OCI-LY7 (cell line): ENCODE measurements around the gene LIPC. TPM values are rescaled to one million over a fixed set of nuclear protein-coding genes. Genes with fewer than 3 reads are reported as not detected.
A peak's percentile ranks its signal among the peaks of the same experiment; 100 is the strongest.

ENCODE experiments used
- BruUV-seq: library from RNA; stranded (reverse); fragments of 400-500 nt; replicated peaks from 2 replicates; lab custom pipeline; 2021; lab: Mats Ljungman, UMichigan
- CTCF ChIA-PET: fragments of 300-600 bp; sonication (Branson Sonifier 250); formaldehyde crosslinking; loops from one replicate; lab custom pipeline; 2022; ENCODE audit warnings: antibody characterized with exemption; ENCODE audit not compliant: unreplicated experiment; lab: Charles Lee
- POLR2A ChIA-PET: fragments of 300-600 bp; sonication (Branson Sonifier 250); formaldehyde crosslinking; loops from one replicate; lab custom pipeline; 2022; ENCODE audit warnings: antibody characterized with exemption; lab: Charles Lee
- DNase-seq: peaks from one replicate; pipeline ENCODE4 v3.0.0-alpha.2; 2015; ENCODE audit warnings: low spot score
- H2AFZ ChIP-seq: fragments of 200-600 bp; sonication (generic), shearing (Covaris generic); 2 replicates; pipeline ENCODE4 v1.6.1; 2014; ENCODE audit warnings: mild to moderate bottlenecking, antibody characterized with exemption, low read length, moderate library complexity
- H3K27ac ChIP-seq: fragments of 200-600 bp; sonication (generic); 2 replicates; pipeline ENCODE4 v1.5.1; 2014; ENCODE audit warnings: mixed run types, low read depth, mild to moderate bottlenecking, moderate library complexity, low read length, inconsistent platforms; ENCODE audit not compliant: poor library complexity, severe bottlenecking
- H3K36me3 ChIP-seq: fragments of 200-600 bp; sonication (generic); 2 replicates; pipeline ENCODE4 v1.6.1; 2014; ENCODE audit warnings: mild to moderate bottlenecking, antibody characterized with exemption, low read length, moderate library complexity, mixed read lengths; ENCODE audit not compliant: insufficient read depth
- H3K4me1 ChIP-seq: fragments of 200-600 bp; sonication (generic); 2 replicates; pipeline ENCODE4 v1.5.1; 2014; ENCODE audit warnings: mild to moderate bottlenecking, low read length; ENCODE audit not compliant: insufficient read depth, poor library complexity, severe bottlenecking
- H3K4me2 ChIP-seq: fragments of 200-600 bp; sonication (generic); 2 replicates; pipeline ENCODE4 v1.6.1; 2014; ENCODE audit warnings: mild to moderate bottlenecking, low read length
- H3K4me3 ChIP-seq: fragments of 200-600 bp; sonication (generic); 2 replicates; pipeline ENCODE4 v1.5.1; 2014; ENCODE audit warnings: mild to moderate bottlenecking, low read depth, low read length; ENCODE audit not compliant: poor library complexity, severe bottlenecking
- H3K79me2 ChIP-seq: fragments of 200-600 bp; sonication (generic); 2 replicates; pipeline ENCODE4 v1.6.1; 2016; ENCODE audit warnings: low read depth, mild to moderate bottlenecking, low read length, moderate library complexity, mixed read lengths; ENCODE audit not compliant: insufficient read depth
- H3K9me2 ChIP-seq: fragments of 200-600 bp; sonication (generic); 2 replicates; pipeline ENCODE4 v1.6.1; 2016; ENCODE audit warnings: mild to moderate bottlenecking, low read length, mixed read lengths; ENCODE audit not compliant: insufficient read depth
- H3K9me3 ChIP-seq: fragments of 200-600 bp; sonication (generic); 2 replicates; pipeline ENCODE4 v1.6.1; 2014; ENCODE audit warnings: mild to moderate bottlenecking, mixed run types, low read length, mixed read lengths
- H4K20me1 ChIP-seq: fragments of 200-600 bp; sonication (generic); 2 replicates; pipeline ENCODE4 v1.6.1; 2014; ENCODE audit warnings: mild to moderate bottlenecking, antibody characterized with exemption, low read length, moderate library complexity, mixed read lengths; ENCODE audit not compliant: insufficient read depth
- CTCF ChIP-seq: fragments of 200-600 bp; sonication (generic); conservative IDR thresholded peaks from 2 replicates; pipeline ENCODE4 v1.5.1; 2014; ENCODE audit warnings: mild to moderate bottlenecking, antibody characterized with exemption, low read length, moderate library complexity, mixed read lengths
- EZH2phosphoT487 ChIP-seq: fragments of 200-600 bp; sonication (generic); IDR thresholded peaks from 2 replicates; pipeline ENCODE4 v1.6.1; 2018; ENCODE audit warnings: low read depth, borderline replicate concordance, mild to moderate bottlenecking, mixed run types, antibody characterized with exemption, low read length, moderate library complexity, mixed read lengths
- intact Hi-C: fragments of 100-400 bp; cut with micrococcal nuclease; formaldehyde crosslinking; loops from one replicate; pipeline ENCODE4 v1.10.0; 2022; ENCODE audit not compliant: unreplicated experiment
- total RNA-seq, 2 experiments: library from RNA; depleted of rRNA in 1 of 2; stranded (reverse); fragments of >200 nt in 1 of 2; shearing (Covaris generic) in 1 of 2; gene quantifications; 2 replicates each; pipeline ENCODE4 v1.2.3, GENCODE V29; 2014 to 2022

Gene LIPC
- total RNA-seq, 2 experiments from 2014 or later, result 0.50 TPM; not detected in 1

GRCh38 chr15:58409861-58410260, 21.9 kb upstream of the LIPC start:
- peak overlapping the region; percentile 56 for H3K4me3 ChIP-seq
- H3K9me3 ChIP-seq, result no peaks in the 10 kb centered on the region
- ChIA-PET POLR2A (no interaction called here), CTCF (no interaction called here)
- H3K36me3 ChIP-seq, result no peaks in the 10 kb centered on the region
- H3K9me2 ChIP-seq, result no peaks in the 10 kb centered on the region
- H3K4me1 ChIP-seq, result peaks cover 17% of the 10 kb centered on the region
- DNase-seq, result peak; percentile 12
- H4K20me1 ChIP-seq, result no peaks in the 10 kb centered on the region
- no TSS peak for BruUV-seq
- intact Hi-C loops, result no loop called here
- no peak for TF ChIP-seq EZH2phosphoT487
- no peak for TF ChIP-seq CTCF
- H3K79me2 ChIP-seq, result no peaks in the 10 kb centered on the region
- peak overlapping the region; percentile 67 for H3K4me2 ChIP-seq
- peak overlapping the region; percentile 98 for H2AFZ ChIP-seq
- no peak overlapping the region for H3K27ac ChIP-seq

- POLR2A ChIA-PET, result no interaction called here
- Histone ChIP-seq H4K20me1 (no peaks in the 10 kb centered on the region), H3K4me2 (peak overlapping the region; percentile 67), H3K4me1 (peaks cover 17% of the 10 kb centered on the region), H3K4me3 (peak overlapping the region; percentile 56), H3K79me2 (no peaks in the 10 kb centered on the region), H3K36me3 (no peaks in the 10 kb centered on the region), H3K9me2 (no peaks in the 10 kb centered on the region), H3K27ac (no peak overlapping the region), H2AFZ (peak overlapping the region; percentile 98), H3K9me3 (no peaks in the 10 kb centered on the region)
- CTCF ChIA-PET, result no interaction called here
- BruUV-seq, result no TSS peak
- TF ChIP-seq CTCF, result no peak
- TF ChIP-seq EZH2phosphoT487, result no peak
- intact Hi-C loops, result no loop called here
- DNase-seq, result peak; percentile 65
Measured at GRCh38 chr15:58410353-58410752, 21.4 kb upstream of the LIPC start.

- no peak overlapping the region for H2AFZ ChIP-seq
- TF ChIP-seq CTCF (no peak), EZH2phosphoT487 (no peak)
- peaks cover 17% of the 10 kb centered on the region for H3K4me1 ChIP-seq
- DNase-seq, result no peak
- intact Hi-C loops, result no loop called here
- H3K4me3 ChIP-seq, result no peak overlapping the region
- no peaks in the 10 kb centered on the region for H3K79me2 ChIP-seq
- no TSS peak for BruUV-seq
- no peaks in the 10 kb centered on the region for H3K36me3 ChIP-seq
- H4K20me1 ChIP-seq, result no peaks in the 10 kb centered on the region
- no peak overlapping the region for H3K27ac ChIP-seq
- ChIA-PET CTCF (no interaction called here), POLR2A (no interaction called here)
- H3K4me2 ChIP-seq, result no peak overlapping the region
- H3K9me2 ChIP-seq, result no peaks in the 10 kb centered on the region
- H3K9me3 ChIP-seq, result peaks cover 5% of the 10 kb centered on the region; the same call in 1 of the 2 replicates
Measured at GRCh38 chr15:58413253-58413652, 18.5 kb upstream of the LIPC start.
